GM18502 (cell line): Measurements from ENCODE around the gene AZIN2.
"Not testable (repeated sequence)": the region's sequence is repeated elsewhere in the genome, so short reads cannot be mapped to it uniquely, and the experiment has no call there.

Source experiments
- ATAC-seq: cut with Tn5 transposase; IDR thresholded peaks from one replicate; pipeline ENCODE4 v1.9.1; 2021; ENCODE audit warnings: mild to moderate bottlenecking; ENCODE audit not compliant: unreplicated experiment, poor library complexity

The AZIN2 gene

GRCh38 chr1:33080885-33081553 is at the start of gene AZIN2:
Gene AZIN2, plus strand, starts transcription at chr1:33081153. Its CDS starts 1,097 bp downstream, at chr1:33082250.
- peak; percentile 96 for ATAC-seq

GRCh38 chr1:33031506-33031905 is 49.4 kb upstream of the AZIN2 start:
- ATAC-seq = no peak

GRCh38 chr1:33032126-33032869 is 48.7 kb upstream of the AZIN2 start:
- no peak for ATAC-seq

- no peak for ATAC-seq
Measured at GRCh38 chr1:33036051-33036525, 44.9 kb upstream of the AZIN2 start.

GRCh38 chr1:33036526-33037503 is 44.1 kb upstream of the AZIN2 start, which contains the start of gene AK2:
Gene AK2, minus strand, starts transcription at chr1:33036883. Its CDS starts 55 bp downstream, at chr1:33036828.
- peak; percentile 98 for ATAC-seq

GRCh38 chr1:33039840-33040239 is 41.1 kb upstream of the AZIN2 start:
- no peak for ATAC-seq

GRCh38 chr1:33041026-33041425 is 39.9 kb upstream of the AZIN2 start:
- no peak for ATAC-seq

GRCh38 chr1:33042831-33043230 is 38.1 kb upstream of the AZIN2 start:
- ATAC-seq = no peak

GRCh38 chr1:33043267-33044092 is 37.5 kb upstream of the AZIN2 start:
- no peak for ATAC-seq

GRCh38 chr1:33045246-33045645 is 35.7 kb upstream of the AZIN2 start:
- no peak for ATAC-seq

GRCh38 chr1:33045814-33046213 is 35.1 kb upstream of the AZIN2 start:
- ATAC-seq = no peak

- not testable (repeated sequence) for ATAC-seq
Measured at GRCh38 chr1:33046234-33046633, 34.7 kb upstream of the AZIN2 start.

- no peak for ATAC-seq
Measured at GRCh38 chr1:33047290-33047689, 33.7 kb upstream of the AZIN2 start.

GRCh38 chr1:33047839-33048305 is 33.1 kb upstream of the AZIN2 start:
- no peak for ATAC-seq

- ATAC-seq = no peak
Measured at GRCh38 chr1:33048426-33048825, 32.5 kb upstream of the AZIN2 start.

- no peak for ATAC-seq
Measured at GRCh38 chr1:33049371-33049770, 31.6 kb upstream of the AZIN2 start.

GRCh38 chr1:33050221-33051076 is 30.5 kb upstream of the AZIN2 start:
- no peak for ATAC-seq

- no peak for ATAC-seq
Measured at GRCh38 chr1:33055210-33056008, 25.5 kb upstream of the AZIN2 start.
